ENCODE results near the gene ASCL3.

- TF ChIP-seq, protein P1, sequence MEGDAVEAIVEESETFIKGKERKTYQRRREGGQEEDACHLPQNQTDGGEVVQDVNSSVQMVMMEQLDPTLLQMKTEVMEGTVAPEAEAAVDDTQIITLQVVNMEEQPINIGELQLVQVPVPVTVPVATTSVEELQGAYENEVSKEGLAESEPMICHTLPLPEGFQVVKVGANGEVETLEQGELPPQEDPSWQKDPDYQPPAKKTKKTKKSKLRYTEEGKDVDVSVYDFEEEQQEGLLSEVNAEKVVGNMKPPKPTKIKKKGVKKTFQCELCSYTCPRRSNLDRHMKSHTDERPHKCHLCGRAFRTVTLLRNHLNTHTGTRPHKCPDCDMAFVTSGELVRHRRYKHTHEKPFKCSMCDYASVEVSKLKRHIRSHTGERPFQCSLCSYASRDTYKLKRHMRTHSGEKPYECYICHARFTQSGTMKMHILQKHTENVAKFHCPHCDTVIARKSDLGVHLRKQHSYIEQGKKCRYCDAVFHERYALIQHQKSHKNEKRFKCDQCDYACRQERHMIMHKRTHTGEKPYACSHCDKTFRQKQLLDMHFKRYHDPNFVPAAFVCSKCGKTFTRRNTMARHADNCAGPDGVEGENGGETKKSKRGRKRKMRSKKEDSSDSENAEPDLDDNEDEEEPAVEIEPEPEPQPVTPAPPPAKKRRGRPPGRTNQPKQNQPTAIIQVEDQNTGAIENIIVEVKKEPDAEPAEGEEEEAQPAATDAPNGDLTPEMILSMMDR (conservative IDR thresholded peaks at IDR 0.05 in 1 of 2, IDR thresholded peaks at IDR 0.05 in 1 of 2; ENCODE audit: low read depth in 1 of 2, low read length in 2 of 2) = no peak
- no peak for TF ChIP-seq EZH2 (IDR thresholded peaks at IDR 0.05; ENCODE audit: low read length, missing control alignments)
These were observed 42.6 kb upstream of the ASCL3 start for GRCh38 chr11:8985462-8985861.

Measured in fibroblast of lung (primary cell).